GM19099 (cell line): Measurements from ENCODE around the gene CDH12.

Experiments
- POLR2A ChIP-seq: IDR thresholded peaks from 3 replicates; pipeline ENCODE4 v1.6.1; 2011; ENCODE audit warnings: low read depth; ENCODE audit not compliant: insufficient read length; ENCODE audit errors: extremely low read depth

The CDH12 gene

DNA sequence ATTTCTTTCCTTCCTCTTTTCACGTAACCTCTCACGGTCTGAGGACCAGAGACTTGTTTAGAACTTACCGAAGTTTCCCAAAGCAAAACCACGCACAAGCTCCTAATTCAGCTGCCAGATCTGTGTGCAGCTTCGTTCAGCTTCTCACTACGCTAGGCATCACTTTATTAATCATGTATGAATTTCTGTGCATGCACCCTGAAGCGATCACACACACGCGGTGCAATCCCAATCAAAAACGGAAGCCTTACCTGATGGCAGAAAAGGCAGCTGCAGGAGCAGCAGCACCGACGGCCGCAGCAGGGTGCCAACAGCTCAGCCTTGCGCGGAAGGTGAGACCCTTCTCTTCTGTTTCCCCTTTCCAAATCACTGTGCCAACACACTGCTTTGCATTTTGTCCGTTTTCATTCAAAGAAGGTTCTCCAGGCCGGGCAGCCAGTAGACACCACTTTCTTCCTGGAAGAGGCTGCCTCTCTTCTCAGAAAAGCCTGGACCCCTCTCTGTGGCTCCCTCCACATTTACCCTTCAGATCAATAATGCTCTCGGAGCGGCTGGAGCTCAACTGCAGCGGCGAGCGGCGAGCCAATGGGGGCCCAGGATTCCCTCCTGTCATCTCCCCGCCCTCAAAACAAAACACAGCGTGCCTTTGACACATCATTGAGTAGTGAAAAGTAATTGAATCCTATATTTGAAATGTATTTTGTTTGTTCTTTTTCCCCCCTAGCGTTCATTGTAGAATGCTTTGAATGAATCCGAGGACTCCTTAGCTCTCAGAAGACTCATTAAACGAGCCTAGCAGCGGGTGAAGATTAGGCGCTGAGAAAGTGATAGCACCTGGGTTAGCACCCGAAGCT is at the start of gene CDH12:
TSS of gene CDH12 (minus strand) at position 538 of the 854 bp plus-strand sequence.
- TF ChIP-seq POLR2A, result no peak

DNA sequence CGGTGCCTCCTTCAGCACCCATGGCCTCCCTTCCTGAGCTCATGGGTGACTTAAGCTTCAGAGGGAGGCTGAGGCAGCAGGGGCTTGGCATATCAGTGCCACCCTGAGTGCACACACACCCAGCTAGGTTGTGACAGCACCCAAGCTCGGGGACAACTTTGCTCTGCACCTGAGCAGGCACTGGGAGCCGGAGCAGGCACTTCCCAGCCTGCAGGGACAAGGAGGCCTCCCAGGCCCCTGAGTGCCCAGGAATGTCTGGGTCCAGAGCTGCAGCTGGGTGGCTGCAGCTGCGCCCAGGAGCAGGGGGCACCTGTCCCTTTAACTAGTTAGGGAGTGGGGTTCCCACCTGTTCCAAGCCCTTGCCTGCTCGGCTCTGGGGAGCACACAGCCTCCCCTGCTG is 48.7 kb upstream of the CDH12 start:
- no peak for TF ChIP-seq POLR2A

DNA sequence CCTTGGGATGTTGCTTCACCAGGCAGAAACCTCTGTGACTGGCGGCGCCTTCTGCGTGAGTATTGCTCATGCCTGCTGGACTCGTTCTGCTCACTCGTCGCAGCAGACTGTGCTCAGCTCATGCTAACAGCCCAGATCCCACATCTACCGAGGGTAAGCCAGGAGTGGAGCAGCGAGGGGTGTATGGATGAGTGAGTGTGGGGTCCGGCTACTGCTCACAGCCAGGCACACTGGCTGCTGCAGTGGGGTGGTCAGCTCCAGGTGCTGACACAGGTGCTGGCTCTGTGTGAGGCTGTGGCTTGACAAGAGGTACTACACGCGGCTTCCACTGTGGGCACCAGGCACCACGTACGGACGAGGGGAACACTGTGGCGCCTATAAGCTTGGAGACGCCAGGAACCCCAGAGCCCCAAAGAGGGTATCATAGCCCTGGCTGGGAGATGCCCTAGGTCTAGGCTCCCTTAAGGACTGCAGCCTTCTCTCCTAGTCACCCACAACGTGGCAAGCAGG is 47.7 kb upstream of the CDH12 start:
- TF ChIP-seq POLR2A, result no peak

DNA sequence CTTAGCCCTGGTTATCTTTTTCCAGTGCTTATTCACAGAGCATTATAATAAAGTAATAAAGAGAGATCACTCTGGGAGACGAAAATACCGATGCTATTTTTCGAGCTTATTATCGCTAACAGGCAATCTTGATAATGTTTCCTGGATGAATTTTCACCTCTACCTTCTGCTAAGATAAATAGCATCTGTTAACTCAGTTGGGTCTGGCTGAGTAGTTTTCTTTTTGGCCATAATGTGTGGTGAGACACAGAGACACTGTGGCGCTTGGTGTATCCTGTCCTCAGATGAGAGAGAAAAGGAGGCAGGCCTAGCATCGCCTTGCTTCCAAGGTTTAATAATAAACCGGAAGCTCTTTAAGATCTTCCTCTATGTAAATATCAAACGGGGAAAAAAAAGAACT is 46.2 kb upstream of the CDH12 start:
- no peak for TF ChIP-seq POLR2A

DNA sequence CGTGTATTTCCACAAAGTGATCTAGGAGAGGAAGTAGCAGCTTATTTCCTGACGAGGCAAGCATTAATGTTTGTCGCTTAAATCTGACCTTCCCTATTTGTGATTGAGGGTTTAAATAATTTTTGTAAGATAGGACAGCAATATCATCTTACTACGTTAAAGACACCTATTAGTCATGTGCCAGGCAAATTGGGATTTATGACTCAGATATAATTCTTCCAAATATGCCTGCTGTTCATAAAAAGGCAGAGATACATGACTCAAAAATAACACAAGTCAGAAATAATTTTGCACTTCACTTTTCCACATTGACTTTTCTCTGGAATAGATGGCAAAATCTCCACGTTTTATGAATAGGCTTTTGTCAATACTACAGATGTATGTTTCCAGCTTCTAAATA is 43.0 kb upstream of the CDH12 start:
- TF ChIP-seq POLR2A, result no peak

DNA sequence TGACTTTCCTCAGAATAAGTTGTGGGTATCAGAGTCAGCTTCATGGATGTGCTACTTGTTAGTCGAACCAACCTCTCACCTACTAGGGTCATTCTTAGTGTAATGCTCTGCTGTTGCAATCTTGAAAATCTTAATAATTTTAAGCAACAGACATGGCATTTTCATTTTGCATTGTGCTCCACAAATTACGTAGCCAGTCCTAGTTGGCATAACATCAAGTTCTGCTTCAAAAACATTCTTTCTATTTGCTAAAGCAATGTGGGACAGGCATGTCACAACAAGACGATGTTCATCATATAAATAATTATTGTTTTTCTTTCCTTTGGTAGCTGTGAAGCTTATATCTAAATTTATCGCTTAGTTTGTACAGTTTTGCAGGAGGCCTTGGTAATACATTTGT is 39.3 kb upstream of the CDH12 start:
- TF ChIP-seq POLR2A, result no peak

DNA sequence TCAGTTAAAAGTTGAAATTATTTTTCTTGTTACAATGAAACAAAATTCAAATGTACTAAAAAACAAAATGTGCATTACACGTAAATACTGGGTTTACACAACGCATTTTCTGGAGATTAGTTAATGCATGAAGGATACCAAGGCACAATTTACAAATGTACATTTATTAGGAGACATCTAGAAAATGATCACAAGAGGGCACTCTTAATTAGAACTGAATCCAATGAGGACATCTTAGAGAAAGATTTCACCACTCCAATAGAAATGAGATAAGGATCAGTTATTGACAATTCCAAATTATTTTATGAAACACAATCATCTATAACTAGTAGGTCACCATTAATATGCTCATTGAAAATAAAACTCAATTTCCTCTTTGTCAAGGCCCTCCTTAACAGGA is 36.6 kb upstream of the CDH12 start:
- TF ChIP-seq POLR2A, result no peak

DNA sequence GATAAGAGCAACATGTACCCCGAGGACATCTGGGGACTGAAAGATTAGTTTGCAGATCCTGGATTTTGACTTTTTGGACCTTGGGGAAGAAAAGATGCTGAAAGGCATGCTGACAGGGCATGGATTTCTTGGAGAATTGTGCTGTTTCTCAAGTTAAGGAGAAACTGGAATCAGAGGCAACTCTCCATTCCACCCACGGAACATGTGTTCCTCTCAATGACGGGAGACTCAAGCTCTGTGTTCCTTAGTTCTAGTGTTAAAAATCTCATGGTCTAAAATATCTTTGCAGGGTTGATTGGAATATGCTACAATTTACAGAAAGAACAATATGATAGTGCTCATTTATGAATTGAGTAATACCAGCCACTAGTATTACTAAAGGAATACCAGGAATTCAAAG is 34.4 kb upstream of the CDH12 start:
- no peak for TF ChIP-seq POLR2A

DNA sequence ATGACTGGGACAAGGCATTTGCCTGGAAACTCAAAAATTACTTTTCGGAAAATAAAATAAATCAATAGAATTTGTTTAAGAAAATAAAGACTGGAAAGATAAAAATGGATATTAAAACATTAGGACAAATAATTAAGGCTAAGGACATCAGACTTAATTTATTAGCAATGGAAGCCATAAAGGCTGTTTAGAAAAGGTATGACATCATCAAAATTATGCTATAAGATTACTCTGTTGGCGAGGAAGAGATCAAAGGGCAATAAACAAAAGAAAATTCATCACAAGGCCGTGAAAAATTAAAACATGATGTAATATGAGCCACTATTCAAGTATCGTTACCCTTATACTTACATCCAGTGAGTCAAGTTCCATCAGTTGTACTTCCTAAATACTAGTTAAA is 2.7 kb upstream of the CDH12 start:
- TF ChIP-seq POLR2A, result no peak

DNA sequence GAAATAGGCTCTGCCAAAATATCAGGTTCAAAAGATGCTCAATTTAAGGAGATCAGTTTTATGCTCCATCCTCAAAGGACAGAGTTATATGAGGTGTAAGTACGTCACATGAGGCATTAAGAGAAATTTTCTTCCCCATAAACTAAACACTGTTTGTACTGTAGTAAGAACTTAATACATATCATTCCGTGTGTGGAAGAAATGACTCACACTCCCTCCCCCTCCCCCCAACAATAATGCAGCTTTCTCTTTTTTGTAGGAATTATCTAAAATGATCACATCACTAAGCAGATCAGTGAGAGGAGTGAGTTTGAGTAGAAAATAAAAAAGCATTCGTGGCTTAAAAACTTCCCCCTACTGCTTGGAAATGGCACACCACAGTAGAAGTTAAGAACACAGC is 2.2 kb downstream of the CDH12 start:
- TF ChIP-seq POLR2A, result no peak

DNA sequence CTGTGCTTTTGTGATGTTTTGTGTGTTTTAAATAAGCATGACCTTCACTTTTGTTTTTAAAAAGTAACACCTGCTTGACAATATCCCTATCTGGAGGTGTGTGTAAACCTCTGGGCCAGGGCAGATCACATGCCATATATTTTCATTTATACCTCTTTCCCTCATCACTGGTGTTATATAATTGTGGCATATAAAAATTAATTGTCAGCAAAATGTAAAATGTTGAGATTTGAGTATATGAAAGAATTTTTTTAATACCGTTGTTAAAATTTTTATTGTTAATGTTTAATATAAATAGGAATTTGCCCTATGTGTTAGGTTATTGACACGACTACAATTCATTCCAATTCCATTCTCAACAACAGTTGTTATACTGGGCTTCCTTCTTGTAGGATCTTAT is 6.5 kb downstream of the CDH12 start:
- TF ChIP-seq POLR2A, result no peak

DNA sequence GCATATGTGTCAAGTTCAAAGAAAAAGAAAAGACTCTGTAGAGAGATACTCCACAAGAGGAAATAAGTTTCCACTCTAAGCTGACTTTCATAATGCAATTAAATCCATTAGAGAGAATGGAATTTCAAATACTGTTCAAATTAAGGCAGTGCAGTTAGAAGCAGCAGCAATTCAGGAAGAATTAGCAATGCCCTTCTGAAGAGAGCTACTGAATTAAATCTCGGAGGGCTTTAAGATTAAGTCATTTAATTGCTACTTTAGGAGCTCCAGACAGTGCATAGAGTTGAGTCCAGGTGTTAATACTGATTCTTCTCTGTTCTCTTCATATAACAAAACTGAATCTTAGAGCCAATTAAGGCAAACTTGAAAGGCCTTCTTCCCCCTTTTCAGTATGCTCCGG is 8.5 kb downstream of the CDH12 start:
- no peak for TF ChIP-seq POLR2A

DNA sequence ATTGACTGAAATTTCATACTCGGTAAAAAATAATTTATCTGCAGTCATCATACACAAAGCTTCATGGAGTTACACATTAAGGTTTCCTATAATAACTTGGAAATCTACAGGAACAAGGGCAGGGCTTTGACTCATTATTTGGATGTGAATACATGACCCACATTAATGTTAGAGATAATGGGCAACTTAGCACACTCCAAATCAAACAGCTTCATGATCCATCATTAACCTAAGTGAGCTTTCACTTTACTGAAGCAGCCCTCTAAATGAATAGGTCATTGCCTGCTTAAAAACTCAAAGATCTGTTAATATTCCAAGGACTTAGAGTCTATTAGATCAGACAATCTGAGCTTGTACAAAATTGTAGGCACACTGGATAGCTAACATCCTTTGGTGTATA is 9.0 kb downstream of the CDH12 start:
- TF ChIP-seq POLR2A, result no peak

DNA sequence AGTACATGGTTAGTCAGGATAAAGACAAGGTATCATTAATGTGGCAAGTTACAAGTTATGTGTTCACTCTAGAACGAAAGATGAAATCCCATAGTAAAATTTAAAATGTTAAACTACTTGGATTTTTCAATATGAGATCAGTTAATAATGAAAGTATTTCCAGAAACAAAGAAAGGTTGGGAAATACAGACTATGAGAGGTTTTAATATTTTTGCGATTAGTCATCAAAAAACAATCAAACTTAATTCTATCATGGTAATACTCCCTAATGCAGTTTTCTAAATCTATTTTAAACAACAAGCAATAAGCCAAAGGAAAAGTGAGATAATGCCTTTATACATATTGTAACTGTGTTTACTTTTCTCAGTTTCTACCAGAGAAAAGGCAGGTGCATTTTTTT is 10.6 kb downstream of the CDH12 start:
- no peak for TF ChIP-seq POLR2A

DNA sequence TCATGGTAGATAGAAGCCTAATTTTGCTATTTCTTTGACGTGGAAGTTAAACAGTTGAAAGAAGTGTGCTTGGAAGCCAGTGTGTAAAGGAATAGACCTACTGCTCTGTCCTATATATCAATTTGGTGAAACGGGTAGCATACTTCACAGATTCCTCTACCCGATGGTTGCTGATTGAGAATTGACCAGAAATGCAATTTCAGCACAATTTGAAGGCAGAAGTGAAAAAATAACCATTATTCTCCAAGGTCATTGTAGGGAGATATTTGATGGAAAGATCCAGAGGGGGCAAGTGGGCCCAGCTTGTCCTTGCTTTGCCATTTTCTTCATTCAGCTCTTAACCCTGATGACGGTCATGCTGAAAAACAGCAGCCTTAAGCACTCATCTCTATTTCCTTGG is 15.3 kb downstream of the CDH12 start:
- no peak for TF ChIP-seq POLR2A

DNA sequence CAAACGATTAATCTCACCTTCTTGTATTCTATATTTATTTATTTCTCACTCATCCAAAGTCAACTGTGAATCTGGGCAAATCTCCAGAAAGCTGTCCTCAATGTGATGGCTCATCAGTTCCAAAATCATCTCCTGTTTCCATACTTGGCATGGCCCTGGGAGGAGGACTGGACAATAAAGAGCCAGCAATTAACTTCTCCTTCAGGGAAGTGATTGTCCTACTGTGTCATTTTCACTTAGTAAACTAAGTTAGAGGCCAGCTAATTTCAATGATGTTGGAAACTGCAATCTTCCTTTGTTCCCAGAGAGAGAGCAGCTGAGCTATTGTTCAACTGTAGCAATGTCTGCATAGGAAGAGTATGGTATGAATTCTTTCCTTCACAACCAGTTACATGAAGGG is 17.5 kb downstream of the CDH12 start:
- no peak for TF ChIP-seq POLR2A

DNA sequence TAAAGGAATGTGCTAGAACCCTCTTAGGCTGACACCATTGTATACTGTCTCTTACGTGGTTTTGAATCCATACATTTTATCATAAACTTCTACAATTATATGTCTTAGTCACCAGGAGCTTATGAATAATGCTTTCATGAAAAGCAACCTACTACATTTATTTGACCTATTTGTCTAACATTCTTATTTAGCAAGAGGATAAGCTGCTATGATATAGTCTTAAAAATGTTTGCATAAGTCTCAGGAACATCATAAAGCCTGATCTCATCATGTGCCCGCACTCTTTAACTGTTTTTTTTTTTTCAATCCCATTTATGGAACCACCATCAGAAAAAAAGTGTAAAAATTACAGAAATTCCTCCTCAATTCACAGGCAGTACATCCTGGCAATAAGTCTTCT is 59.7 kb downstream of the CDH12 start:
- no peak for TF ChIP-seq POLR2A
